Head of caudate nucleus (tissue), 42 donors: ENCODE measurements around the gene NTN4.
"Not testable (repeated sequence)": the region's sequence is repeated elsewhere in the genome, so short reads cannot be mapped to it uniquely, and the experiment has no call there.

ENCODE experiments used
- DNase-seq, 42 donors: peaks; one replicate each; pipeline versions ENCODE4 v3.0.0 to v3.0.0-alpha.2; 2020 to 2021; ENCODE audit warnings: mixed read lengths in 7 of 42
- intact Hi-C: fragments of 100-400 bp; cut with DNase I; formaldehyde crosslinking; loops from one replicate; pipeline ENCODE4 v1.15.0; 2022

NTN4 gene

DNA sequence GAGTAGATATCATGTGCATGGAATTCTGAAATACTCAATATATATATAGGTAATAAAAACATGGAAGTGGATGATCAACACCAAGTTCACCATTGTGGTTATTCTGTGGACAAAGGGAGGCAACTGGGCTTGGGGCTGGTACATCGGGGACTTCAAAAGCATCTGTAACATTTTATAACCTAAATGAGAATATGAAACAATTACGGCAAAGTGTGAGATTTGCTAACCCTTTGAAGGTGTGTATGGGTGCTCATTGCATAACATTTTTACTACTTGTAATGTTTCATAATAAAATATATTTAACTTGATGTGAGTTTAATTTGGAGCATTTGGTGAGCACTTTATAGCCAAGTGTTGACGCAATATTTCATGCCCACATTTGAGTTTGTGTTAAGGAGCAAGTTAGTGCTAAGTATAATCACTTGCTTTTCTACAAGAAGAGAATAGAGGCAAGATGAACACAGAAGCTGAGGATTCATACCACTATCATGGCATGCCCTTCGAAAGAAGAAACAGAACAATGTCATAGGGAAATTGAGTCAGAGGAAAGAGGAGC is 109.3 kb downstream of the NTN4 start:
- intact Hi-C loops: no loop called here
- no peak for DNase-seq

DNA sequence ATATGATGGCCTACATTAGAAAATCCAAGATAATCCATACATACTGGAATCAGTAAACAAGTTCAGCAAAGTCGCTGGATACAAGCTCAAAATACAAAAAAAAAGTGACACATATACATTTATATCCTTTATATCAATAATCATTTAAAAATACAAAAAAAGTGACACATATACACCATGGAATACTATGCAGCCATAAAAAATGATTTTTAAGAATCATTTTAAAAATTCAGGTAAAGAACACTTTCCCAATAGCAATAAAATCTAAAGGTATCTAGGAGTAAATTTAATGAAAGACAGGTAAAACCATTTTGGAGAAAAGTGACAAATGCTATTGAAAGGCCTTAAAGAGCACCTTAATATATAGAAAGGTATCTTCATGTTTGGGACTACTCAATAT is 111.9 kb downstream of the NTN4 start:
- intact Hi-C loops: no loop called here
- no peak for DNase-seq

DNA sequence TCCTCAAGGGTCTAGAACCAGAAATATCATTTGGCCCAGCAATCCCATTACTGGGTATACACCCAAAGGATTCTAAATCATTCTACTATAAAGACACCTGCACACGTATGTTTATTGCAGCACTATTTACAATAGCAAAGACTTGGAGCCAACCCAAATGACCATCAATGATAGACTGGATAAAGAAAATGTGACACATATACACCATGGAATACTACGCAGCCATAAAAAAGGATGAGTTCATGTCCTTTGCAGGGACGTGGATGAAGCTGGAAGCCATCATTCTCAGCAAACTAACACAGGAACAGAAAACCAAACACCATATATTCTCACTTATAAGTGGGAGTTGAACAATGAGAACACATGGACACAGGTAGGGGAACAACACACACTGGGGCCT is 112.8 kb downstream of the NTN4 start:
- DNase-seq, intact Hi-C loops: not testable (repeated sequence)

DNA sequence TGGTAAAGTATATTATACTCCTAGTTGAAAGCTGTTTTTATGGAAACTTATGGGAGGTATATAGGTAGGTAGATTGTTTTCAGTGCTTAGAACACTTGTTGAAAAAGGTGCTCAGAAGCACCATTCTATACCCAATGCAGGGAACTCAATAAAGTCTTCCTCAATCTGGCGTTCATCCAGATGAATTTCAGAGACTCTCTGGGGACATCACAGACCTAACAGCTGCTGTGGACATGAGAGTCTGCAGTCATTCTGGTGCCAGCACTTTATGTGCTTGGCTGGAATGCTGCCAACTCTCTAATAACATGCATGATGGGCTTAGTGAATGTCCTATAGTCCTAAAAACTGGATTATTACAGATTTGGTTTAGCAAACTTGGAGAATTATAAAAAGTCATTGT is 115.9 kb downstream of the NTN4 start:
- DNase-seq: peak in 2 of 42 donors; percentile 23 to 51
- intact Hi-C loops: no loop called here

DNA sequence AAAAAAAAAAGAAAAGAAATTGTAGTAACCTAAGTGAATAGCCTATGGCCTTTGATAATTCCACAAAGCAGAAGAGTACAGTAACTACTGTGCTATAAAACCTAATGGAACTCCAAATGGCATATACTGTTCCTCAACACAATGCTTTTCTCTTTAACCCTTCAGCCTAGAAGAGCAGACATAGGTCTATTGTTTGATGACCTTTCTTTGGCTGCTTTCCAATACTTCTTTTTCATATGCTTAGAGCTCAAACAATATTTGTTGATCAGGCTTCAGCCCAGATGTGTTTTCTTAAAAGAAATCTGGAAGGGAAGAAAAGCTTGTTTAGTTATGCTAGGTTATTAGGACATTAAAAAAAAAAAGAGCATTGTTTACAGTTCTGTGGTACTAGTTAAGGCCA is 116.4 kb downstream of the NTN4 start:
- no peak for DNase-seq
- intact Hi-C loops: no loop called here

DNA sequence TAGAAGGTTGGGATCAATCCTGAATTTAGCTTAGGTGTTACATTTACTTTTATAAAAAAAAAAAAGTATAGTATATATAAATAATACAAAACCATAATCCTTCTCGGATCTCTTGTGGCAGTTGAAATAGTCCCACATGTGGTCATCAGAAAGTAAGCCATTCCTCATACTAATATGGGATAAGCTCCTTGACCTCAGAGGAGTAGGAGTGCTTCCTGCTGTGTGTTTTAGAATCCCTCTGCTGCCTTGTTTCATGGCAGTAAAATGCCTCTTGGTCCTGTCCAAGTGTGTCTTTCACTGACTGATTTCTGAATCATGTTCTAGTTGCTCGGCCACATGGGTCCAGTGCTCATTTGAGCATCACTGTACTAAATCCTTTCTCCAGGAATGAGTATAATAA is 117.0 kb downstream of the NTN4 start:
- intact Hi-C loops: no loop called here

DNA sequence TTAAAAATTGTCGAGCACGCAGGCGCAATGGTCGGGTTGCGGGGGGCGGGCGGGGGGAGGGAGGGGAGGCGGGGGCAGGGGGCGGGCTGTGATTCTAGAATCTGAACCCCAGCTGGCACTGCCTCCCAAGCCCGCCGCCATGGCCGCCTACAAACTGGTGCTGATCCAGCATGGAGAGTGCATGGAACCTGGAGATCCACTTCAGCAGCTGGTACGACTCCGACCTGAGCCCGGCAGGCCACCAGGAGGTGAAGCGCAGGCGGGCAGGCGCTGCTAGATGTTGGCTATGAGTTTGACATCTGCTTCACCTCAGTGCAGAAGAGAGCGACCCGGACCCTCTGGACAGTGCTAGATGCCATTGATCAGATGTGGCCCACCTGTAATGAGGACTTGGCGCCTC is 118.4 kb downstream of the NTN4 start:
- no peak for DNase-seq
- intact Hi-C loops: no loop called here

More for the DNA sequence above, 117.0 kb downstream of the NTN4 start:
- no peak for DNase-seq

DNA sequence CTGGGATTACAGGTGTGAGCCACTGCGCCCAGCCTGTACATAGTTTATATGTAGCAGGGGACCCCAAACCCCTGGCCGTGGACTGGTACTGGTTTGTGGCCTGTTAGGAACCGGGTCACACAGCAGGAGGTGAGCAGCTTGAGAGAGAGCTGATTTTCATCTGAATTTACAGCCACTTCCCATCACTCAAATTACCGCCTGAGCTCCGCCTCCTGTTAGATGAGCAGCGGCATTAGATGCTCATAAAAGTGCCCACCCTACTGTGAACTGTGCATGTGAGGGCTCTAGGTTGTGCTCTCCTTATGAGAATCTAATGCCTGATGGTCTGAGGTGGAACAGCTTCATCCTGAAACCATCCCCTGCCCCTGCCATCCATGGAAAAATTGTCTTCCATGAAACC is 119.3 kb downstream of the NTN4 start:
- DNase-seq: no peak
- intact Hi-C loops: no loop called here

DNA sequence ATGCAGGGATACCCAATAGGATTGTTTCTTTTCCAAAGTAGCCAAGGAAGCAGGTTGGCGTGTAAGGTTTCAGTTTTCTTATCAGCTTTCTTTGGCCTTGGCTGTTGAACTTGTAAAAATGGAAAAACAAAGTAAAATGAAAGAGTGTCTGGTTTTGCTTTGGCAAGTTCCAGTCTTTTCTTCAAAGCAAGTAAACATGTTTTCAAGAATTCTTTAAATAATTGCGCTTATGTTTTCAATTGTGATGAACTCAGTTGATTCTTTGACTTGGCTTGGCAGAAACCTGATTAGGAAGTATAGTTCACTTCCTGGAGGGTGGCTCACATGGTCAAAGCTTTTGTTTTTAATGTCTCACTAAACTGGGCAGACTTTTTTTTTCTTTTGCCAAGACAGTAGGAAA is 127.0 kb downstream of the NTN4 start:
- intact Hi-C loops: no loop called here
- DNase-seq: no peak

DNA sequence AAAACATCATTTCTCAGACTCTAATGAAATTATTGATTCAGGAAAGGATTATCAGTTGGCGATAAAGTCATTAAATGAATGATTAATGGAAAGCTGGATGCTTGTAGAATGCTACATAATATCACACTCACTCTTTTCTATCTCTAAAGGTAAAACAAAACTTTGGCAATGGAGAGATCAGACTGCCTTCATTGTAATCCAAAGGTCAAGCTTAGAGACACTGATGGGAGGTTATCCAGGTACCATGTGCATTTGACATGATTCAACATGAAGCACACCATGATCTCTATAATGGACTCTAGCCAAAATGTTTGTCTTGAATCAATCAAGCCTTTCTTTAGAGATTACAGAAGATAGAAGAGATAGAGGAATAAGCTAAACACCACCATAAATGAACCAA is 129.2 kb downstream of the NTN4 start:
- intact Hi-C loops: no loop called here
- no peak for DNase-seq

DNA sequence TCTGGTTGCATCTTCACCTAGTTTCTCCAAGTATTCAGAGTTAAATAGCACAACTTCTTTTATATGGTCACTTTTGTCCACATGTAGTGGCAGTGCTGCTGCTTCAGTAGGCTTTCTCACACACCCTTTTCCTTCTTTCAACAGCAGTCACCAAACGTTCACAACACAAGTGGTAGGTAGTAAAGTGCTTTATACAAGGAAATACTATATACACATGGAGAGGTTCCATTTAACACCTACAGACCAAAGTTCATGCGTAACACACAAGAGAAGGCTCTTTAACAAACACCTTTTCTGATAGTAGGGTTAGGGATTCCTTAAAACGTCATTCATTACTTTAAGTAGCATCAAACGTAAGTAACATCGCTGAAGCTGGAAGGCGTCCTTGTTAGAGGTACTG is 132.2 kb downstream of the NTN4 start:
- no peak for DNase-seq
- intact Hi-C loops: no loop called here

DNA sequence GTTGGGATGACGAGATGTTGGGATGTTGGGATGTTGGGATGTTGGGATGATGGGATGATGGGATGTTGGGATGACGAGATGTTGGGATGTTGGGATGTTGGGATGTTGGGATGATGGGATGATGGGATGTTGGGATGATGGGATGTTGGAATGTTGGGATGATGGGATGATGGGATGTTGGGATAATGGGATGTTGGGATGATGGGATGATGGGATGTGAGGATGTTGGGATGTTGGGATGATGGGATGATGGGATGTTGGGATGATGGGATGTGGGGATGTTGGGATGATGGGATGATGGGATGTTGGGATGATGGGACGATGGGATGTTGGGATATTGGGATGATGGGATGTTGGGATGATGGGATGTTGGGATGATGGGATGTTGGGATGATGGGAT is 135.9 kb downstream of the NTN4 start:
- intact Hi-C loops: not testable (repeated sequence)

DNA sequence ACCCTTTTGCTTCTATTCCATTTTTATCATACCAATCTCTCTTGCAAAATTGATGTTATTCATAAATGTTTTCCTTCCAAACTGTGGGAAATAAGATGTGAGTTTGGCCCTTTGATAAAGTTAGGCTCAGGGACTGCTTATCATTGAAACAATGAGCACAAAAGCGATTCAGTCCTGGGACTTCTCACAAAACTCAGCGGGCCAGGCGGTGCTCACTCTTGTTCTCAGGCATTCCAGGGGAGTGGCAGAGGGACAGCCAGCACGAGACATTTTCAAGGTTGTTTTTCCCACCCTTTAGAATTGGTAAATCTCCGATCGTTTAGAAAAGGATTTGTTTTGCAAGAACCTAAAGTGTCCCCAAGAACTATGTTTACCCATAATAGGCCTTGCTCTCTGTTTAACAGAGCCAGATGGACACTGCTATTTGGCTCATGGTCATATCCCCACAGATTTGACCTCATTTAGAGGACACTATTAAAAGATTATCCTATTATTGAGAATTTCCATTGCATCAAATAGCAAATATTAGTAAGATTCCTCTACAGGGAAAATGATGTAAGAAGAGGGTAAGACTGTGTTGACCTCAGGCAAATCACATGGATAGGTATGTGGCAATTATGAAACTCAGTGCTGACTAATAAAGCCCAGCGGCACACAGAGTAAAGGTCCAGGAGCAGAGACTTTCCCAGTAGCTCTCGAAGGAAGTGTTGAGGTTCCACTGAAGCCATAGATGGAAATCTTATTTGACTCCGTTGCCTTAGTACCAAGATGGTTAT is 136.6 kb downstream of the NTN4 start:
- intact Hi-C loops: no loop called here
- DNase-seq: no peak

More for the DNA sequence above, 135.9 kb downstream of the NTN4 start:
- not testable (repeated sequence) for DNase-seq

DNA sequence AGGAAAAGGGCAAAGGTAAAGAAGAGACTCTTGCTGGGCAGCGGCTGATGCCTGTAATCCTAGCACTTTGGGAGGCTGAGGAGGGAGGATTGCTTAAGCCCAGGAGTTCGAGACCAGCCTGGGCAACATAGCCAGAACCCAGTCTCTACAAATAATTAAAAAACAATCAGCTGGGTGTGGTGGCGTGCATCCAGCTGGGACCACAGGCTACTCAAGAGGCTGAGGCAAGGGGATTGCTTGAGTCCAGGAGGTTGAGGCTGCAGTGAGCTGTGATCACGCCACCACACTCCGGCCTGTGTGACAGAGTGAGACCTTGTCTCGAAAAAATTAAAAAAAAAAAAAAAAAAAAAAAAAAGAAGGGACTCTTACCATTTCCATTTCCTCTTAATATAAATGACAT is 138.9 kb downstream of the NTN4 start:
- intact Hi-C loops: no loop called here
- DNase-seq: no peak

DNA sequence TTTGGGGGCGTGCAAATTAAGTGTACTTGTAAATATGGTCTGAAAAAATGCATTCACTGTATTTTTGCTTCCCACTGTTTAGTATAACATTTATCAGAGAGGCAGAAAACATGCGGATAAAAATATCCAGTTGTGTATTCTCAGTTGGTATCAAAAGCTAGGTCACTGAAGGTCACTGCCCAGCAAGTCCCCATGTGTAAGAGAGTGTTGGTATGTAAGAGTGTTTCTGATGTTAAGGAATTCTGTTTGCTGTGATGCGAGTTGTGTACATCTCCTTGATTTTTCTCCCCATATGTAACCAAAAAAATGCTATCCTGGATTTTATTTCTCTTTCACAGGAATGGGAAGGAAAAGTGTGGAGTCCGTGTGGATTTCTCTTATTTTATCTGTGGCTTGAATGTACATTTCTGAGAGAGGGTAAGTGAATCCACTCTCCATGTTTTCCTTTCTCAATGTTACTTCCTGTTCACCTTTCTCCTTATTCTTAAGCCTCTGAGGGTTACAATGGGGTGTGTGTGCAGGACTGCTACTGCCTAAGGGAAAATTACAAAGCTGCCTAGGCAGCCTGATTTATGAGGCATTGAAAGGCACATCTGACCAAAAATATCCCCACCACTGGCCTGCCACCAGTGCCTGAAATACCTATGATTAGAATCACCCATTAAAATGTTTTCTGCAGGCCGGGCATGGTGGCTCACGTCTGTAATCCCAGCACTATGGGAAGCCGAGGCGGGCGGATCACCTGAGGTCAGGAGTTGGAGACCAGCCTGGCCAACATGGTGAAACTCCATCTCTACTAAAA is 141.4 kb downstream of the NTN4 start:
- intact Hi-C loops: no loop called here
- no peak for DNase-seq

DNA sequence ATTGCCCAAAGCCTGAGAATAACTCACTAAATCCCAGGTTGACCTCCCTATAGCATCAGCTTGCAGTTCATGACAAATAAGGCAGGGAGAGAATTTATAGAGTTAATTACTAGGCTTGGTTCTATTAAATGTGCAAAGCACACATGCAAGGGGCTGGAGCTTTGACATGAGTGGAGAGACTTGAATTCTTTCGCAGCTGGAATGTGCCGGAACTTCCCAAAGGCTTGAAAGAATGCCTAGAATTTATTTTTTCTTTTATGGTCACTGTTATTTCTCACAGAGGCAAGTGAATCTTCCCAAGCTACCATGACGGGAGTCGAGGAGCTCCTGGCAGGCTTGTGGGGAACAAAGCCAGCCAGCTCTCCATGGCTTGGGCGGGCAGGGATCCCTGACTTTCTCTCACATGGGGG is 143.8 kb downstream of the NTN4 start:
- intact Hi-C loops: no loop called here

DNA sequence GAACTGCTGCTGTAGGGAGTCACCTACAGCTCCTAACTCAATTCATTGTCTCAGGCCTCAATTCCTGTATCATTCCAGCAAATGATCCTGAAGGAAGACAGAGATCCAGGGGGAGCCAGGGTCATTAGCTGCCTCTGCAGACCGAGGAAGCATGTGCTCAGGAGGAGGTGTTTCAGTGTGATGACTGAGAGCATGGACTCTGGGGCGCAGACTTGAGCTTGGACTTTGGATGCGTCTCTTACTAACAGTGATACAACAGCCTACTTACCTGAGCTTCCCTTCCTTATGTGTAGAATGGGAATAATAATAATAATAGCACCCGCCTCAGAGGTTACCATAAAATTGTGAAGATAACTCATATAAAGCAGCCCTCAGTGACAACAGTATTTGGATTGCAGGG is 147.3 kb downstream of the NTN4 start:
- intact Hi-C loops: no loop called here
- no peak for DNase-seq

More for the DNA sequence above, 143.8 kb downstream of the NTN4 start:
- DNase-seq: no peak

DNA sequence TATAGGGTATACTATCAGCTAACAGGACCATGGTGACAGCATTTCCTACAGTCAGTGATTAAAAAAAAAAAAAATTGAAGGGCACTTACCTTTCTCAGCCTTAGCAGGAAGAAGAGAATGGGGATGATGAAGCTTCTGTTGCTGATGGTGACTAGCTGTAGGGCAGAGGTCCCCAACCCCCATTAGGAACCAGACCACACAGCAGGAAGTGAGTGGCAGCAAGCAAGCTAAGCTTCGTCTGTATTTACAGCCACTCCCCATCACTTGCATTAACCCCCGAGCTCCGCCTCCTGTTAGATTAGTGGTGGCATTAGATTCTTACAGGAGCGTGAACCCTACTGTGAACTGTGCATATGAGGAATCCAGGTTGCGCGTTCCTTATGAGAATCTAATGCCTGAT is 148.0 kb downstream of the NTN4 start:
- DNase-seq: no peak
- intact Hi-C loops: no loop called here

DNA sequence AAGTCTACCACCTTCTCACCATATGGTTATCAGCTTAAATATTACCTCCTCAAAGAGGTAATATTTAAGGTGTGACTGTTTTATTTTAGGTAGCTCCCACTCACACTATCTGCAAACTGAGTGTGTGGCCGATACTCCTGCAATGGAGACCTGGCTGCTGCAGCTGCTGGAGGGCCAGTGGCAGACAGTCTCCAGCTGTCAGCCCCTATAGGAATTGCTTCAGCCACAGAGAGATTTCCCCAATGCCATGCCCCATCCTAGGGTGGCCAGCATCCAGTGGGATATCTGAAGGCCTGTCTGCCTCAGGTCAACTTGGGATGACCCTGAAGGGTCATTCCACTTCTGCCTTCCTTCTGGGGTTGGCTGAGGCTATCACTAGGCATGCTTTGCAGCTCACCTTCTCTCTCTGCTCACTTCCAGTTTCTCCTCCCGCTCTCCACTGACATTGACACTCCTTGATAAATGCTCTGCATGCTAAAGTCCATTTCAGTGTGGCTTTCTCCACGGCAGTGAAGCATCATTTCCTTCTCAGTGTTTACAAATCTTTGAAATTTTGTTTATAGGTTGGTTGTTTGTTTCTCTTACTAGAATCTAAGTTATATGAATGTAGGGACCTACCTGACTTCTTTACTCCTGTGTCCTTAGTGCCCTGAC is 149.1 kb downstream of the NTN4 start:
- DNase-seq: no peak
- intact Hi-C loops: no loop called here

DNA sequence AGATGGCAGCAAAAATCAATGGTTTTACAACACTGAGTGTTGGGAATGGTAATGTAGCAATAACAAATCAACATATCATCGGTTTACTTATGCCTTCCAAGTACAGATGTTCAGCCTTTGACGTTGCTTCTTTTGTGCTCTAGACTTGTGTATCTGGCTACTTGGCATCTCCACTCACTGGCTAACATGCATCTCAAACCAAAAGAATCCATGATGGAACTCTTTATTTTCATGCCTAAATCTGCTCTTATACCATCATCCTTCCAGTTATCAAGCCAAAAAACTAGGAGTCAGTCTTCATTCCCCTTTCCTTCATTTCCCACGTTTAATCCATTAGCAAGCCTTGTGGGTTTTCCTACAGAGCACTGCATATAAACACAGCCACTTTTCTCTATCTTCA is 150.0 kb downstream of the NTN4 start:
- DNase-seq: no peak
- intact Hi-C loops: no loop called here
